GM21515 (cell line): Measurements from ENCODE around the gene TGIF2.

Experiments used
- ATAC-seq: cut with Tn5 transposase; IDR thresholded peaks from one replicate; pipeline ENCODE4 v1.9.1; 2021; ENCODE audit not compliant: unreplicated experiment

Gene TGIF2

GRCh38 chr20:36573103-36573797 is at the start of gene TGIF2:
Gene TGIF2 (plus strand): TSS chr20:36573597. CDS start chr20:36578775, 5,178 bp downstream.
- ATAC-seq: peak; percentile 66

GRCh38 chr20:36525620-36526365 is 47.6 kb upstream of the TGIF2 start:
- ATAC-seq: no peak

GRCh38 chr20:36526521-36527011 is 46.8 kb upstream of the TGIF2 start:
- ATAC-seq: no peak

- ATAC-seq: no peak
Measured at GRCh38 chr20:36527331-36528125, 45.9 kb upstream of the TGIF2 start.

GRCh38 chr20:36528176-36528874 is 45.1 kb upstream of the TGIF2 start:
- ATAC-seq: no peak

- no peak for ATAC-seq
Measured at GRCh38 chr20:36528875-36529417, 44.5 kb upstream of the TGIF2 start.

GRCh38 chr20:36532388-36532787 is 41.0 kb upstream of the TGIF2 start:
- no peak for ATAC-seq

- ATAC-seq: no peak
Measured at GRCh38 chr20:36532822-36533221, 40.6 kb upstream of the TGIF2 start.

GRCh38 chr20:36538026-36538722 is 35.2 kb upstream of the TGIF2 start:
- no peak for ATAC-seq

GRCh38 chr20:36540551-36541211 is 32.7 kb upstream of the TGIF2 start:
- ATAC-seq: no peak

GRCh38 chr20:36541227-36541767 is 32.1 kb upstream of the TGIF2 start, which contains the start of gene MYL9:
Gene MYL9 (plus strand): TSS chr20:36541519. CDS start chr20:36544885, 3,366 bp downstream.
- no peak for ATAC-seq

GRCh38 chr20:36541768-36542488 is 31.5 kb upstream of the TGIF2 start:
- ATAC-seq: no peak

- no peak for ATAC-seq
Measured at GRCh38 chr20:36542516-36543183, 30.7 kb upstream of the TGIF2 start.

GRCh38 chr20:36543184-36544133 is 29.9 kb upstream of the TGIF2 start:
- ATAC-seq: no peak

- no peak for ATAC-seq
Measured at GRCh38 chr20:36544134-36545018, 29.0 kb upstream of the TGIF2 start.
